Fibroblast of the aortic adventitia (primary cell): Measurements from ENCODE around the gene ASPDH. TPM values are rescaled to one million over a fixed set of nuclear protein-coding genes. Genes with fewer than 3 reads are reported as not detected.

Source experiments
- DNase-seq: peaks from one replicate; pipeline ENCODE4 v3.0.0-alpha.2; 2010; ENCODE audit warnings: low read depth
- H3K4me3 ChIP-seq: 2 replicates; pipeline ENCODE4 v1.5.1; 2011; ENCODE audit warnings: low read depth, mild to moderate bottlenecking, control low read depth, low read length, moderate library complexity
- CTCF ChIP-seq: IDR thresholded peaks from 2 replicates; pipeline ENCODE4 v1.5.1; 2011; ENCODE audit warnings: mild to moderate bottlenecking, low read length, control low read depth, inconsistent platforms; ENCODE audit not compliant: insufficient read depth
- total RNA-seq: library from RNA; depleted of rRNA; stranded (reverse); fragments of >200 nt; gene quantifications from 2 replicates; pipeline ENCODE4 v1.2.3, GENCODE V29; 2012; ENCODE audit warnings: low replicate concordance

ASPDH gene
- total RNA-seq, 1 donor = not detected

GRCh38 chr19:50548191-50549058, 34.7 kb upstream of the ASPDH start:
- no peak for TF ChIP-seq CTCF
- no peak for DNase-seq
- H3K4me3 ChIP-seq = no peak overlapping the region

- no peak for DNase-seq
- no peak for TF ChIP-seq CTCF
- H3K4me3 ChIP-seq = no peak overlapping the region
Observed at GRCh38 chr19:50547385-50548190, 33.9 kb upstream of the ASPDH start.

GRCh38 chr19:50546527-50547221, 33.0 kb upstream of the ASPDH start:
- H3K4me3 ChIP-seq = no peak overlapping the region
- DNase-seq = no peak

GRCh38 chr19:50542943-50543342, 29.2 kb upstream of the ASPDH start:
- no peak for DNase-seq
- H3K4me3 ChIP-seq = no peak overlapping the region
- TF ChIP-seq CTCF = no peak

More at GRCh38 chr19:50546527-50547221, 33.0 kb upstream of the ASPDH start:
- no peak for TF ChIP-seq CTCF

GRCh38 chr19:50537769-50538230, 24.1 kb upstream of the ASPDH start:
- H3K4me3 ChIP-seq = no peak overlapping the region
- TF ChIP-seq CTCF = peak; percentile 74

GRCh38 chr19:50537306-50537685, 23.6 kb upstream of the ASPDH start:
- no peak for TF ChIP-seq CTCF
- no peak for DNase-seq
- H3K4me3 ChIP-seq = no peak overlapping the region

More at GRCh38 chr19:50537769-50538230, 24.1 kb upstream of the ASPDH start:
- DNase-seq = peak; percentile 68
